K562 (cell line): ENCODE measurements around the gene RPL3. TPM values are rescaled to one million over a fixed set of nuclear protein-coding genes. Genes with fewer than 3 reads are reported as not detected.

Experiments
- C11orf30 ChIP-seq: fragments of 450-650 bp; IDR thresholded peaks from 2 replicates; pipeline ENCODE4 v1.6.1; 2016; ENCODE audit warnings: low read depth, mild to moderate bottlenecking
- CBX1 ChIP-seq: sonication (generic); IDR thresholded peaks from 2 replicates; pipeline ENCODE4 v1.6.1; 2016; ENCODE audit warnings: antibody characterized with exemption, low read depth, mild to moderate bottlenecking
- CREB3L1 ChIP-seq: fragments of 450-650 bp; IDR thresholded peaks from 2 replicates; pipeline ENCODE4 v1.6.1; 2014; ENCODE audit warnings: low read depth, mild to moderate bottlenecking, moderate library complexity, borderline replicate concordance
- DLX4 ChIP-seq: fragments of 250-450 bp; sonication (Bioruptor Pico); IDR thresholded peaks from 2 replicates; pipeline ENCODE4 v1.6.1; 2021; ENCODE audit warnings: mild to moderate bottlenecking
- EP400 ChIP-seq: fragments of 450-650 bp; IDR thresholded peaks from 2 replicates; pipeline ENCODE4 v1.6.1; 2017; ENCODE audit warnings: antibody characterized with exemption, mild to moderate bottlenecking, moderate library complexity
- ESRRA ChIP-seq: fragments of 450-650 bp; IDR thresholded peaks from 2 replicates; pipeline ENCODE4 v1.6.1; 2014; ENCODE audit warnings: low read depth, mild to moderate bottlenecking, moderate library complexity, borderline replicate concordance
- FOXK1 ChIP-seq: sonication (generic); formaldehyde crosslinking; IDR thresholded peaks from 2 replicates; pipeline ENCODE4 v1.8.0; 2022; ENCODE audit warnings: missing genetic modification reagents, mild to moderate bottlenecking, borderline replicate concordance
- FUS ChIP-seq: fragments of 200-400 bp; formaldehyde crosslinking; optimal IDR thresholded peaks from 2 replicates; pipeline ENCODE3; 2017; ENCODE audit warnings: low read depth, low read length
- HNRNPL ChIP-seq: fragments of 200-400 bp; formaldehyde crosslinking; IDR thresholded peaks from 2 replicates; pipeline ENCODE4 v1.6.1; 2017; ENCODE audit warnings: low read depth, mild to moderate bottlenecking, low read length
- KDM5B ChIP-seq: fragments of 200-600 bp; sonication (generic); IDR thresholded peaks from 2 replicates; pipeline ENCODE4 v1.6.1; 2012; ENCODE audit warnings: low read depth, mild to moderate bottlenecking, moderate library complexity, low read length, control low read depth, inconsistent platforms; ENCODE audit not compliant: insufficient replicate concordance
- MAFG ChIP-seq: fragments of 450-650 bp; conservative IDR thresholded peaks from 2 replicates; pipeline ENCODE4 v1.6.1; 2016; ENCODE audit warnings: missing genetic modification characterization, missing compliant biosample characterization
- MCM2 ChIP-seq: fragments of 450-650 bp; IDR thresholded peaks from 2 replicates; pipeline ENCODE4 v1.6.1; 2017; ENCODE audit warnings: low read depth, mild to moderate bottlenecking
- PHTF2 ChIP-seq: fragments of 250-450 bp; sonication (Bioruptor Pico); IDR thresholded peaks from 2 replicates; pipeline ENCODE4 v1.5.0; 2021; ENCODE audit warnings: mild to moderate bottlenecking
- RBM25 ChIP-seq: fragments of 200-400 bp; formaldehyde crosslinking; IDR thresholded peaks from 2 replicates; pipeline ENCODE4 v1.6.1; 2018; ENCODE audit warnings: low read length, low read depth, moderate library complexity; ENCODE audit not compliant: severe bottlenecking
- RFX5 ChIP-seq: IDR thresholded peaks from 2 replicates; pipeline ENCODE4 v1.6.1; 2011; ENCODE audit warnings: low read depth, mild to moderate bottlenecking, improper control_type of control experiment, low read length
- RNF219 ChIP-seq: fragments of 250-450 bp; sonication (Bioruptor Pico); IDR thresholded peaks from 2 replicates; pipeline ENCODE4 v1.5.0; 2022; ENCODE audit warnings: mild to moderate bottlenecking
- STAG1 ChIP-seq: sonication (generic); formaldehyde crosslinking; IDR thresholded peaks from 2 replicates; pipeline ENCODE4 v1.5.0; 2020; ENCODE audit warnings: missing genetic modification reagents, borderline replicate concordance
- TAL1 ChIP-seq: fragments of 450-650 bp; IDR thresholded peaks from 2 replicates; pipeline ENCODE4 v1.6.1; 2016; ENCODE audit warnings: mild to moderate bottlenecking
- TFAP4 ChIP-seq: sonication (generic); formaldehyde crosslinking; IDR thresholded peaks from 2 replicates; pipeline ENCODE4 v1.8.0; 2022; ENCODE audit warnings: missing genetic modification reagents, mild to moderate bottlenecking, moderate library complexity, borderline replicate concordance
- ZBTB8A ChIP-seq: fragments of 450-650 bp; IDR thresholded peaks from 2 replicates; pipeline ENCODE4 v1.6.1; 2018; ENCODE audit warnings: mild to moderate bottlenecking, moderate library complexity; ENCODE audit not compliant: partially characterized antibody
- ZNF133 ChIP-seq: fragments of 250-450 bp; sonication (Bioruptor Pico); IDR thresholded peaks from 2 replicates; pipeline ENCODE4 v1.4.0; 2020; ENCODE audit warnings: mild to moderate bottlenecking
- ZNF398 ChIP-seq: fragments of 250-450 bp; sonication (Bioruptor Pico); IDR thresholded peaks from 2 replicates; pipeline ENCODE4 v1.8.0; 2021; ENCODE audit warnings: moderate library complexity, mild to moderate bottlenecking, inconsistent platforms
- polyA plus RNA-seq, 8 experiments: library from polyadenylated mRNA; depleted of rRNA in 4 of 8; stranded (reverse) in 5 of 8; unstranded in 3 of 8; fragments of >200 nt; fragmentation: Nextera tagmentation in 2 of 8; fragmentation: Illumina TruSeq in 1 of 8; extraction: Ambion mirVana in 2 of 8; extraction: Trizol in 1 of 8; gene quantifications; 2 replicates each; pipeline versions ENCODE4 v1.2.1 to v1.2.3, GENCODE V29; 2011 to 2014; ENCODE audit warnings: inconsistent platforms in 1 of 8, missing spikeins in 1 of 8
- total RNA-seq, 7 experiments: library from RNA; depleted of rRNA in 6 of 7; stranded (reverse); fragments of >200 nt in 6 of 7; fragmentation: Illumina TruSeq in 2 of 7; extraction: Trizol in 2 of 7; gene quantifications; 2 replicates each; pipeline versions ENCODE4 v1.2.1 to v1.2.3, GENCODE V29; 2011 to 2021; ENCODE audit warnings: low replicate concordance in 1 of 7

The RPL3 gene
- total and polyA plus RNA-seq, 9 of the 15 experiments (the other 6 are each of a cell fraction or from before 2014, with no cell fraction given) = 1,624 to 4,066 (median 2,565) TPM

- TF ChIP-seq EP400 (peak; percentile 63), ESRRA (no peak), FOXK1 (no peak), CBX1 (no peak), KDM5B (no peak), RNF219 (CRISPR knock-in tag) (no peak), ZNF133 (CRISPR knock-in tag) (no peak), FUS (no peak), STAG1 (CRISPR knock-in tag) (no peak), TFAP4 (CRISPR knock-in tag) (0 out of 2 replicates have a peak, but pooled peaks have one; percentile 27), MAFG (tag) (no peak), CREB3L1 (no peak), RFX5 (no peak), PHTF2 (CRISPR knock-in tag) (no peak), HNRNPL (no peak), ZBTB8A (no peak), MCM2 (no peak), TAL1 (no peak), RBM25 (peak; percentile 17), C11orf30 (no peak), DLX4 (CRISPR knock-in tag) (no peak), ZNF398 (CRISPR knock-in tag) (no peak)
Measured at GRCh38 chr22:39308614-39309363, 10.6 kb downstream of the RPL3 start (continued).
